ENCODE measurements around the gene KCTD2. TPM values are rescaled to one million over a fixed set of nuclear protein-coding genes. Genes with fewer than 3 reads are reported as not detected.
A peak's percentile ranks its signal among the peaks of the same experiment; 100 is the strongest.

Gene KCTD2
- total and polyA plus RNA-seq, 2 of the 13 experiments (the other 11 are each of a cell fraction or from before 2014, with no cell fraction given): 28.3 to 32.6 TPM

- TF ChIP-seq USF2 (IDR thresholded peaks at IDR 0.05; ENCODE audit: low read depth, low read length) (peak; percentile 17; the same call in 1 of the 2 replicates), USF2 (CRISPR knock-in tag; IDR thresholded peaks at IDR 0.05; ENCODE audit: borderline replicate concordance) (no peak; the same call in 1 of the 2 replicates), ZNF563 (CRISPR knock-in tag; IDR thresholded peaks at IDR 0.05) (peak; percentile 83; the same call in 1 of the 2 replicates), ZNF431 (CRISPR knock-in tag; IDR thresholded peaks at IDR 0.05; ENCODE audit: borderline replicate concordance, low read depth) (peak; percentile 37; the same call in 1 of the 2 replicates), RBM22 (optimal IDR thresholded peaks at IDR 0.05; ENCODE audit: low read length) (no peak), ZNF629 (CRISPR knock-in tag; conservative IDR thresholded peaks at IDR 0.05) (0 out of 2 replicates have a peak, but pooled peaks have one; percentile 26), ZSCAN31 (CRISPR knock-in tag; IDR thresholded peaks at IDR 0.05; ENCODE audit: low read depth) (peak; percentile 4; the same call in 1 of the 2 replicates), ZBTB49 (CRISPR knock-in tag; IDR thresholded peaks at IDR 0.05; ENCODE audit: borderline replicate concordance) (no peak), ZNF20 (CRISPR knock-in tag; IDR thresholded peaks at IDR 0.05) (peak; percentile 29; the same call in 1 of the 2 replicates), ZBTB10 (CRISPR knock-in tag; IDR thresholded peaks at IDR 0.05; ENCODE audit: borderline replicate concordance) (0 out of 2 replicates have a peak, but pooled peaks have one; percentile 45), KIAA2018 (CRISPR knock-in tag; IDR thresholded peaks at IDR 0.05; ENCODE audit: borderline replicate concordance) (no peak)
Measured at GRCh38 chr17:75046407-75047289, at the start of gene KCTD2, which contains the start of gene ATP5PD (continued).

Data from HepG2 (cell line).